ENCODE data around the gene GTF2F1. TPM values are rescaled to one million over a fixed set of nuclear protein-coding genes. Genes with fewer than 3 reads are reported as not detected.
"Not testable (repeated sequence)": the region's sequence is repeated elsewhere in the genome, so short reads cannot be mapped to it uniquely, and the experiment has no call there.

Gene GTF2F1
- total RNA-seq, 4 donors from 2014 or later, result 11.4 to 34.8 (median 22.4) TPM

DNA sequence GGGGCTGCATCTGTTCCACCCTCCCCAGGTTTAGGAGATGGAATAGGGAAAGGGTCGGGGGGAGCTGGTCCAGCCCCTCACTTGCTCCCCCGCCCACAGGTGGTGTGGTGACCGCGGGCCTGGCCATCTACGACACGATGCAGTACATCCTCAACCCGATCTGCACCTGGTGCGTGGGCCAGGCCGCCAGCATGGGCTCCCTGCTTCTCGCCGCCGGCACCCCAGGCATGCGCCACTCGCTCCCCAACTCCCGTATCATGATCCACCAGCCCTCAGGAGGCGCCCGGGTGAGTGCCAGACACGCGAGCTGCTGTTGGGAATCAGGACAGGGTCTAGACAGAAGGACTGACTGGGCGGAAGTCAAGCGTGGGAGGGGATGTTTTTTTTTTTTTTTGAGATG lies 28.6 kb downstream of the GTF2F1 start:
- H3K4me3 ChIP-seq, result no peak overlapping the region
- H3K9me3 ChIP-seq, result no peaks in the 10 kb centered on the region
- H3K36me3 ChIP-seq, result peaks cover 0 to 57% of the 10 kb centered on the region in 2 donors
- H3K4me1 ChIP-seq, result peaks cover 7 to 9% of the 10 kb centered on the region in 2 donors
- intact Hi-C loops (cut with DNase I; ENCODE audit: low total_unique reads) (loop anchor here (5.0 kb wide), 1 partner anchor 92 kb away; no protein-coding TSS in a partner anchor), in situ Hi-C loops (cut with MboI; ENCODE audit: low sequenced_read_pairs in 4 of 4) (no loop called here)
- DNase-seq, result no peak
- no peak for ATAC-seq
- no peaks in the 10 kb centered on the region for H3K27me3 ChIP-seq
- no peak overlapping the region for H3K27ac ChIP-seq
- TF ChIP-seq, protein P1, sequence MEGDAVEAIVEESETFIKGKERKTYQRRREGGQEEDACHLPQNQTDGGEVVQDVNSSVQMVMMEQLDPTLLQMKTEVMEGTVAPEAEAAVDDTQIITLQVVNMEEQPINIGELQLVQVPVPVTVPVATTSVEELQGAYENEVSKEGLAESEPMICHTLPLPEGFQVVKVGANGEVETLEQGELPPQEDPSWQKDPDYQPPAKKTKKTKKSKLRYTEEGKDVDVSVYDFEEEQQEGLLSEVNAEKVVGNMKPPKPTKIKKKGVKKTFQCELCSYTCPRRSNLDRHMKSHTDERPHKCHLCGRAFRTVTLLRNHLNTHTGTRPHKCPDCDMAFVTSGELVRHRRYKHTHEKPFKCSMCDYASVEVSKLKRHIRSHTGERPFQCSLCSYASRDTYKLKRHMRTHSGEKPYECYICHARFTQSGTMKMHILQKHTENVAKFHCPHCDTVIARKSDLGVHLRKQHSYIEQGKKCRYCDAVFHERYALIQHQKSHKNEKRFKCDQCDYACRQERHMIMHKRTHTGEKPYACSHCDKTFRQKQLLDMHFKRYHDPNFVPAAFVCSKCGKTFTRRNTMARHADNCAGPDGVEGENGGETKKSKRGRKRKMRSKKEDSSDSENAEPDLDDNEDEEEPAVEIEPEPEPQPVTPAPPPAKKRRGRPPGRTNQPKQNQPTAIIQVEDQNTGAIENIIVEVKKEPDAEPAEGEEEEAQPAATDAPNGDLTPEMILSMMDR (IDR thresholded peaks at IDR 0.05 in 4 of 5, conservative IDR thresholded peaks at IDR 0.05 in 1 of 5), result no peak
- no peak for TF ChIP-seq POLR2A (IDR thresholded peaks at IDR 0.05)

DNA sequence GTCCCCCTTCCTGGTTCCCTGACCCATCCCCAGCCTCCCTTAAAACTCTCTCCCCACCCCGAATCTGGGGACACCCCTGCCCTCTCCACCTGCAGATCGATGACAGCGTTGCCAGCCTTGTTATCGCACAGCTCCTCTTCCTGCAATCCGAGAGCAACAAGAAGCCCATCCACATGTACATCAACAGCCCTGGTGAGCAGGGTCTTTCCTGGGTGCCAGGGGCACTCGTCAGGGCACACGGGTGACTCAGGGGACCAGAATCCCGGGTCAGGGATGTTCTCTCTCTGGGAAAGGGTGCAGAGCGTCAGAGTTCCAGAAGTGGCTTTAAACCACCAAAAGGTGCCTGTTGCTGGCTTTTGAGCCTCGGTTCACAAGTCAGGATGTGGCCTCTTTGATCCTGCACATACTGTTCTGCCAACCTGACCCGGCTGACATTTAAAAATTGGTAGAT lies 30.6 kb downstream of the GTF2F1 start:
- peaks cover 0 to 40% of the 10 kb centered on the region in 2 donors for H3K36me3 ChIP-seq
- no peak for DNase-seq
- in situ Hi-C loops (cut with MboI; ENCODE audit: low sequenced_read_pairs in 4 of 4) (no loop called here), intact Hi-C loops (cut with DNase I; ENCODE audit: low total_unique reads) (loop anchor here (5.0 kb wide), 1 partner anchor 90 kb away; no protein-coding TSS in a partner anchor)
- H3K4me3 ChIP-seq, result peak overlapping the region; percentile 78 to 87 (median 86)
- peak overlapping the region; percentile 84 to 88 (median 86) for H3K27ac ChIP-seq
- H3K27me3 ChIP-seq, result no peaks in the 10 kb centered on the region
- TF ChIP-seq, protein P1 (IDR thresholded peaks at IDR 0.05 in 4 of 5, conservative IDR thresholded peaks at IDR 0.05 in 1 of 5), result no peak
- no peak for TF ChIP-seq POLR2A (IDR thresholded peaks at IDR 0.05)
- H3K9me3 ChIP-seq, result no peaks in the 10 kb centered on the region
- no peak for ATAC-seq
- H3K4me1 ChIP-seq, result peaks cover 9 to 11% of the 10 kb centered on the region in 2 donors

DNA sequence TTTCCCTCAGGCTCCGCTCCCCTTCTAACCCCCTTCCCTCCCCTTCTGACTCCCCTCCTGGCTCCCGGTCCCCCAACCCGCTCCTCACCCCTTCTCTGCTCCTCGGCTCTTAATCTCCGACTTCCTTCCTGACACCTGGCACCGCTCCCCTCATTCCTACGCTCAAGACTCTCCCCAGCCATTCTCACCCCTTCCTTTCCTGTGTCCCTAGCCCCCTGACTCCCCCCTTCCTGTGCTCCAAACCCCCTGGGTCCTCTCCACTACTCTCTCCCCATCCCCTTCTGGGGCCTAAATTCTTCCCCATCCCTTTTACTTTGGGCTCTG lies 31.0 kb downstream of the GTF2F1 start:
- intact Hi-C loops (cut with DNase I; ENCODE audit: low total_unique reads), result loop anchor here (5.0 kb wide), 1 partner anchor 90 kb away; no protein-coding TSS in a partner anchor
- no peak for DNase-seq
- ATAC-seq, result no peak
- in situ Hi-C loops (cut with MboI; ENCODE audit: low sequenced_read_pairs in 4 of 4), result no loop called here
- peaks cover 0 to 36% of the 10 kb centered on the region in 2 donors for H3K36me3 ChIP-seq
- H3K4me1 ChIP-seq, result peaks cover 9 to 11% of the 10 kb centered on the region in 2 donors
- peak overlapping the region; percentile 84 to 88 (median 86) for H3K27ac ChIP-seq
- TF ChIP-seq, protein P1 (IDR thresholded peaks at IDR 0.05 in 4 of 5, conservative IDR thresholded peaks at IDR 0.05 in 1 of 5), result no peak
- no peak for TF ChIP-seq POLR2A (IDR thresholded peaks at IDR 0.05)
- peak overlapping the region; percentile 78 to 87 (median 86) for H3K4me3 ChIP-seq
- H3K9me3 ChIP-seq, result no peaks in the 10 kb centered on the region
- H3K27me3 ChIP-seq, result no peaks in the 10 kb centered on the region

DNA sequence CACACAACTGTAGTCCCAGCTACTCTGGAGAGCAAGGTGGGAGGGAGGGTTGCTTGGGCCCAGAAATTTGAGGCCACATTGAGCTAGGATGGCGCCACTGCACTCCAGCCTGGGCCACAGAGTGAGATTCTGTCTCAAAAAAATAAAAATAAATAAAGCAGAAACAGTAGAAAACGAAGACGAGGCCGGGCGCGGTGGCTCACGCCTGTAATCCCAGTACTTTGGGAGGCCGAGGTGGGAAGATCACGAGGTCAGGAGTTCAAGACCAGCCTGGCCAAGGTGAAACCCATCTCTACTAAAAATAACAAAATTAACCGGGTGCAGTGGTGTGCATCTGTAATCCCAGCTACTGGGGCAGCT lies 32.1 kb downstream of the GTF2F1 start:
- DNase-seq; ATAC-seq; H3K27me3 ChIP-seq; in situ Hi-C loops (cut with MboI; ENCODE audit: low sequenced_read_pairs in 4 of 4); H3K9me3 ChIP-seq: not testable (repeated sequence)
- Histone ChIP-seq H3K4me1 (peaks cover 9 to 11% of the 10 kb centered on the region in 2 donors), H3K4me3 (peak overlapping the region; percentile 78 to 87 (median 86)), H3K27ac (peak overlapping the region; percentile 84 to 88 (median 86)), H3K36me3 (peaks cover 0 to 25% of the 10 kb centered on the region in 2 donors)
- intact Hi-C loops (cut with DNase I; ENCODE audit: low total_unique reads), result loop anchor here (1.0 to 5.0 kb wide), 4 partner anchors 12 to 99 kb away; no protein-coding TSS in a partner anchor

DNA sequence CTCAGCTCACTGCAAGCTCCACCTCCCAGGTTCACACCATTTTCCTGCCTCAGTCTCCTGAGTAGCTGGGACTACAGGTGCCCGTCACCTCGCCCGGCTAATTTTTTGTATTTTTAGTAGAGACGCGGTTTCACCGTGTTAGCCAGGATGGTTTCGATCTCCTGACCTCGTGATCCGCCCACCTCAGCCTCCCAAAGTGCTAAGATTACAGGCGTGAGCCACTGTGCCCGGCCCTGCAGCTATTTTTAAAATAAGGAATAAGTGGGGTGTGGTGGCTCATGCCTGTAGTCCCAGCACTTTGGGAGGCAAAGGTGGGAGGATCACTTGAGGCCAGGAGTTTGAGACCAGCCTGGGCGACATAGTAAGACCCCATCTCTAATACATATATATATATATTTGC lies 32.5 kb downstream of the GTF2F1 start:
- intact Hi-C loops (cut with DNase I; ENCODE audit: low total_unique reads), result loop anchor here (5.0 kb wide), 1 partner anchor 88 kb away; no protein-coding TSS in a partner anchor
- in situ Hi-C loops (cut with MboI; ENCODE audit: low sequenced_read_pairs in 4 of 4); ATAC-seq: not testable (repeated sequence)

More for the DNA sequence above, 32.5 kb downstream of the GTF2F1 start:
- H3K9me3 ChIP-seq, DNase-seq, H3K4me3 ChIP-seq, H3K27me3 ChIP-seq, H3K27ac ChIP-seq: not testable (repeated sequence)
- peaks cover 0 to 21% of the 10 kb centered on the region in 2 donors for H3K36me3 ChIP-seq
- peaks cover 9 to 11% of the 10 kb centered on the region in 2 donors for H3K4me1 ChIP-seq

Measured in gastrocnemius medialis (tissue), 4 donors.